Embryonic facial prominence (tissue), 1 donor: ENCODE measurements around the gene APBA2.
"Not testable (repeated sequence)": the region's sequence is repeated elsewhere in the genome, so short reads cannot be mapped to it uniquely, and the experiment has no call there.

Source experiments
- DNase-seq: peaks from one replicate; pipeline ENCODE4 v3.0.0-alpha.2; 2016; ENCODE audit errors: extremely low spot score

APBA2 gene

GRCh38 chr15:28997791-28998190, 112.0 kb downstream of the APBA2 start:
- DNase-seq: no peak

GRCh38 chr15:28998511-28998910, 112.7 kb downstream of the APBA2 start:
- DNase-seq: no peak

- no peak for DNase-seq
Observed at GRCh38 chr15:29003191-29003839, 117.5 kb downstream of the APBA2 start.

GRCh38 chr15:29003840-29004233, 118.1 kb downstream of the APBA2 start:
- no peak for DNase-seq

- no peak for DNase-seq
Observed at GRCh38 chr15:29005931-29006330, 120.2 kb downstream of the APBA2 start.

- DNase-seq: no peak
Observed at GRCh38 chr15:29008846-29009245, 123.1 kb downstream of the APBA2 start.

GRCh38 chr15:29012097-29012496, 126.3 kb downstream of the APBA2 start:
- DNase-seq: no peak

- no peak for DNase-seq
Observed at GRCh38 chr15:29014493-29014892, 128.7 kb downstream of the APBA2 start.

GRCh38 chr15:29016518-29016917, 130.7 kb downstream of the APBA2 start:
- DNase-seq: no peak

GRCh38 chr15:29018120-29018805, 132.5 kb downstream of the APBA2 start:
- DNase-seq: no peak

GRCh38 chr15:29018995-29019976, 133.5 kb downstream of the APBA2 start:
- no peak for DNase-seq

GRCh38 chr15:29021857-29022256, 136.1 kb downstream of the APBA2 start:
- no peak for DNase-seq

GRCh38 chr15:29024662-29025061, 138.9 kb downstream of the APBA2 start:
- no peak for DNase-seq

- DNase-seq: not testable (repeated sequence)
Observed at GRCh38 chr15:29025411-29025810, 139.6 kb downstream of the APBA2 start.

- not testable (repeated sequence) for DNase-seq
Observed at GRCh38 chr15:29028158-29028557, 142.4 kb downstream of the APBA2 start.

GRCh38 chr15:29029651-29030195, 143.9 kb downstream of the APBA2 start:
- no peak for DNase-seq

GRCh38 chr15:29031502-29032228, 145.9 kb downstream of the APBA2 start:
- DNase-seq: no peak

GRCh38 chr15:29032229-29032625, 146.5 kb downstream of the APBA2 start:
- no peak for DNase-seq

- no peak for DNase-seq
Observed at GRCh38 chr15:29032751-29033150, 147.0 kb downstream of the APBA2 start.

- DNase-seq: no peak
Observed at GRCh38 chr15:29034151-29034550, 148.4 kb downstream of the APBA2 start.

GRCh38 chr15:29034593-29035335, 149.0 kb downstream of the APBA2 start:
- no peak for DNase-seq
